ENCODE data around the gene NELL1. TPM values are rescaled to one million over a fixed set of nuclear protein-coding genes. Genes with fewer than 3 reads are reported as not detected.

Gene NELL1
- total RNA-seq, 1 experiment from 2014 or later, result not detected

DNA sequence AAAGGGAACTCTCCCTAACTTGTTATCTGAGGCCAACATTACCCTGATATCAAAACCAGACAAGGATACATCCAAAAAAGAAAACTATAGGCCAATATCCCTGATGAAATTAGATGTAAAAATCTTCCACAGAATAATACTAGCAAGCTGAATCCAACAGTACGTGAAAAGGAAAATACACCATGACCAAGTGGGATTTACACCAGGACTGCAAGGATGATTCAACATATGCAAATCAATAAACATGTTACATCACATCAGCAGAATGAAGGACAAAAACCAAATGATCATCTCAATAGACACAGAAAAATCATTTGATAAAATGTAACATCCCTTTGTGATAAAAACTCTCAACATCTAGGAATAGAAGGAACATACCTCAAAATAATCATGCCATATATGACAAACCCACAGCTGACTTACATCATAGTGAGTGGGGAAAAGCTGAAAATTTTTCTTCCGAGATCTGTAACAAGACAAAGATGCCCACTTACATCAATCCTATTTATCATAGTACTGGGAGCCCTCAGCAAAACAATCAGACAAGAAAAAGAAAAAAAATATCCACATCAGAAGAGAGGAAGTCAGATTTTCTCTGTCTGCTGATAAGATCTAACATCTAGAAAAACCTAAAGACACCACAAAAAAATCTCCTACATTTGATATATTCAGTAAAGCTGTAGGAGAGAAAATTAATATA, 820.2 kb downstream of the NELL1 start:
- Histone ChIP-seq H3K4me3 (ENCODE audit: low read depth, low read length) (no peak overlapping the region), H3K4me1 (no peaks in the 10 kb centered on the region), H3K36me3 (ENCODE audit: control insufficient read depth, insufficient read depth, low read length) (no peaks in the 10 kb centered on the region), H3K27me3 (replicated peaks; ENCODE audit: control insufficient read depth, insufficient read depth, low read length) (no peaks in the 10 kb centered on the region), H3K9me3 (no peaks in the 10 kb centered on the region)
- Mint-ChIP-seq H3K9me3 (ENCODE audit: unreplicated experiment) (no peaks in the 10 kb centered on the region), H3K27ac (ENCODE audit: unreplicated experiment) (no peak overlapping the region), H3K36me3 (ENCODE audit: insufficient read depth, unreplicated experiment) (no peaks in the 10 kb centered on the region), H3K27me3 (ENCODE audit: insufficient read depth, unreplicated experiment) (no peaks in the 10 kb centered on the region), H3K4me3 (ENCODE audit: unreplicated experiment) (no peak overlapping the region), H3K4me1 (ENCODE audit: low read depth, unreplicated experiment) (no peaks in the 10 kb centered on the region)
- POLR2A ChIA-PET, result no interaction called here
- BruUV-seq (replicated peaks), result no TSS peak
- CTCF ChIA-PET, result no interaction called here
- TF ChIP-seq, protein P1, sequence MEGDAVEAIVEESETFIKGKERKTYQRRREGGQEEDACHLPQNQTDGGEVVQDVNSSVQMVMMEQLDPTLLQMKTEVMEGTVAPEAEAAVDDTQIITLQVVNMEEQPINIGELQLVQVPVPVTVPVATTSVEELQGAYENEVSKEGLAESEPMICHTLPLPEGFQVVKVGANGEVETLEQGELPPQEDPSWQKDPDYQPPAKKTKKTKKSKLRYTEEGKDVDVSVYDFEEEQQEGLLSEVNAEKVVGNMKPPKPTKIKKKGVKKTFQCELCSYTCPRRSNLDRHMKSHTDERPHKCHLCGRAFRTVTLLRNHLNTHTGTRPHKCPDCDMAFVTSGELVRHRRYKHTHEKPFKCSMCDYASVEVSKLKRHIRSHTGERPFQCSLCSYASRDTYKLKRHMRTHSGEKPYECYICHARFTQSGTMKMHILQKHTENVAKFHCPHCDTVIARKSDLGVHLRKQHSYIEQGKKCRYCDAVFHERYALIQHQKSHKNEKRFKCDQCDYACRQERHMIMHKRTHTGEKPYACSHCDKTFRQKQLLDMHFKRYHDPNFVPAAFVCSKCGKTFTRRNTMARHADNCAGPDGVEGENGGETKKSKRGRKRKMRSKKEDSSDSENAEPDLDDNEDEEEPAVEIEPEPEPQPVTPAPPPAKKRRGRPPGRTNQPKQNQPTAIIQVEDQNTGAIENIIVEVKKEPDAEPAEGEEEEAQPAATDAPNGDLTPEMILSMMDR (IDR thresholded peaks at IDR 0.05; ENCODE audit: insufficient read depth in 1 of 2, low read depth in 1 of 2, low read length in 1 of 2, severe bottlenecking in 1 of 2, unreplicated experiment in 1 of 2), result no peak
- DNase-seq, result no peak
- intact Hi-C loops (cut with micrococcal nuclease; ENCODE audit: unreplicated experiment), result no loop called here

DNA sequence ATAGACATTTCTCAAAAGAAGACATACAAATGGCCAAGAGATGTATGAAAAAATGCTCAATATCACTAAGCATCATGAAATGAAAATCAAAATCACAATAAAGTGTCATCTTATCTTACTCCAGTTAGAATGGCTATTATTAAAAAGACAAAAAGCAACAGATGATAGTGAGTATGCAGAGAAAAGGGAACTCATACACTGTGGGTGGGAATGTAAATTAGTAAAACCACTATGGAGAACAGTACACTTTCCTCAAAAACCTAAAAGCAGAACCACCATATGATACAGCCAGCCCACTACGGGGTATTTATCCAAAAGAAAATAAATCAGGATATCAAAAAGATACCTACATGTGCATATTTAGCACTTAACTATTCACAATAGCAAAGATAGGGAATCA, 823.5 kb downstream of the NELL1 start:
- no peaks in the 10 kb centered on the region for H3K27me3 ChIP-seq (replicated peaks; ENCODE audit: control insufficient read depth, insufficient read depth, low read length)
- CTCF ChIA-PET, result no interaction called here
- Mint-ChIP-seq H3K9me3 (ENCODE audit: unreplicated experiment) (no peaks in the 10 kb centered on the region), H3K27me3 (ENCODE audit: insufficient read depth, unreplicated experiment) (no peaks in the 10 kb centered on the region), H3K4me1 (ENCODE audit: low read depth, unreplicated experiment) (no peaks in the 10 kb centered on the region), H3K4me3 (ENCODE audit: unreplicated experiment) (no peak overlapping the region), H3K36me3 (ENCODE audit: insufficient read depth, unreplicated experiment) (no peaks in the 10 kb centered on the region), H3K27ac (ENCODE audit: unreplicated experiment) (no peak overlapping the region)
- no peaks in the 10 kb centered on the region for H3K9me3 ChIP-seq
- intact Hi-C loops (cut with micrococcal nuclease; ENCODE audit: unreplicated experiment), result no loop called here
- no TSS peak for BruUV-seq (replicated peaks)
- no peak overlapping the region for H3K4me3 ChIP-seq (ENCODE audit: low read depth, low read length)
- TF ChIP-seq, protein P1 (IDR thresholded peaks at IDR 0.05; ENCODE audit: insufficient read depth in 1 of 2, low read depth in 1 of 2, low read length in 1 of 2, severe bottlenecking in 1 of 2, unreplicated experiment in 1 of 2), result no peak
- POLR2A ChIA-PET, result no interaction called here
- no peak for DNase-seq
- H3K36me3 ChIP-seq (ENCODE audit: control insufficient read depth, insufficient read depth, low read length), result no peaks in the 10 kb centered on the region
- no peaks in the 10 kb centered on the region for H3K4me1 ChIP-seq

DNA sequence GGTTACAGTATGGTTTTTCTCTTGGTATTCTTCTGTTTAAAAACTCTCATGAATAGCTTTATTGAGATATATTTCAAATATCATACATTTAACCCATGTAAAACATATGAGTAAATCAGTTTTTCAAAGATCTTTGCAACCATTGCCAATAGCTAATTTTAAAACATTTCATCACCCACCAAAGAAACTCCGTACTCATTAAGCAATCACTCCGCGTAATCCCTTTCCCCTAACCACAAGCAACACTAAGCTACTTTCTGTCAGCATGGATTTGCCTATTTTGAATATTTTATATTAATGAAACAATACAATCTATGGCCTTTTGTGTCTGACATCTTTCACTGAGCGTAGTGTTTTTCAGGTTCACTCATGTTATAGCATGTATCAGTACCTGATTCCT, 825.6 kb downstream of the NELL1 start:
- TF ChIP-seq, protein P1 (IDR thresholded peaks at IDR 0.05; ENCODE audit: insufficient read depth in 1 of 2, low read depth in 1 of 2, low read length in 1 of 2, severe bottlenecking in 1 of 2, unreplicated experiment in 1 of 2), result no peak
- Histone ChIP-seq H3K36me3 (ENCODE audit: control insufficient read depth, insufficient read depth, low read length) (no peaks in the 10 kb centered on the region), H3K4me1 (no peaks in the 10 kb centered on the region), H3K4me3 (ENCODE audit: low read depth, low read length) (no peak overlapping the region), H3K27me3 (replicated peaks; ENCODE audit: control insufficient read depth, insufficient read depth, low read length) (no peaks in the 10 kb centered on the region), H3K9me3 (no peaks in the 10 kb centered on the region)
- Mint-ChIP-seq H3K27me3 (ENCODE audit: insufficient read depth, unreplicated experiment) (no peaks in the 10 kb centered on the region), H3K9me3 (ENCODE audit: unreplicated experiment) (no peaks in the 10 kb centered on the region), H3K27ac (ENCODE audit: unreplicated experiment) (no peak overlapping the region), H3K4me1 (ENCODE audit: low read depth, unreplicated experiment) (no peaks in the 10 kb centered on the region), H3K4me3 (ENCODE audit: unreplicated experiment) (no peak overlapping the region), H3K36me3 (ENCODE audit: insufficient read depth, unreplicated experiment) (no peaks in the 10 kb centered on the region)
- intact Hi-C loops (cut with micrococcal nuclease; ENCODE audit: unreplicated experiment), result no loop called here
- no TSS peak for BruUV-seq (replicated peaks)
- ChIA-PET CTCF (no interaction called here), POLR2A (no interaction called here)
- DNase-seq, result no peak

Measured in Caco-2 (cell line).